ENCODE measurements around the gene DDX43.

DNA sequence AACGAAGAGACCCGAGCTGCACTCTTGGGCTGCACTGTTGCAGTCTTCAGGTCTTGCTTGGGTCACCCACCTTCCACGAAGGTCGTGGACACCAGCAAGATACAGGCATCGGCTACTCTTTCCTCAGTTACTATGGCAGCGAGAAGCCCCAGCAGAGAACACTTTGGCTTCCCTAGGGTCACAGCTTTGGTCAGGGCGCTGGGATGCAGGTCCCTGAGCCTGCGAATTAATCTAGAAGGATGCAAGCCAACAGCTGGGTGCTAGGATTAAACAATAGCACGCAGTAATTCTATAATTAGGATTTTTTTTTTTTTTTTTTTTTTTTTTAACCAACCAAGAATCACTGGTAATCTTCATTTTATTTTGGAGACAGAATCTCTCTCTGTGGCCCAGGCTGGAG is 30.1 kb upstream of the DDX43 start:
- TF ChIP-seq EZH2 (IDR thresholded peaks at IDR 0.05; ENCODE audit: borderline replicate concordance, low read length) (no peak), CTCF (conservative IDR thresholded peaks at IDR 0.05 in 1 of 2, IDR thresholded peaks at IDR 0.05 in 1 of 2; ENCODE audit: extremely low read depth in 1 of 2, insufficient read depth in 1 of 2, low read depth in 1 of 2, low read length in 2 of 2) (no peak)
